PC-3 (cell line): ENCODE measurements around the gene APOL6.

ENCODE experiments used
- CTCF ChIP-seq: fragments of 300-600 bp; sonication (generic); conservative IDR thresholded peaks from 2 replicates; pipeline ENCODE4 v1.5.1; 2017; ENCODE audit warnings: antibody characterized with exemption, low read depth, mild to moderate bottlenecking, low read length
- EZH2 ChIP-seq: fragments of 300-600 bp; sonication (generic); IDR thresholded peaks from one replicate; pipeline ENCODE4 v1.6.1; 2017; ENCODE audit warnings: antibody characterized with exemption, mild to moderate bottlenecking, low read length; ENCODE audit not compliant: unreplicated experiment
- EZH2phosphoT487 ChIP-seq: fragments of 300-600 bp; sonication (generic); IDR thresholded peaks from 2 replicates; pipeline ENCODE4 v1.6.1; 2018; ENCODE audit warnings: mild to moderate bottlenecking, antibody characterized with exemption, low read length, borderline replicate concordance

- TF ChIP-seq CTCF (no peak), EZH2phosphoT487 (no peak), EZH2 (no peak)
These were observed 37.5 kb upstream of the APOL6 start for GRCh38 chr22:35610741-35611140.
